SK-N-SH (cell line): Measurements from ENCODE around the gene VPS52.
"Not testable (repeated sequence)": the region's sequence is repeated elsewhere in the genome, so short reads cannot be mapped to it uniquely, and the experiment has no call there.

ENCODE experiments used
- FOXM1 ChIP-seq: IDR thresholded peaks from 2 replicates; pipeline ENCODE4 v1.4.0; 2012; ENCODE audit warnings: low read depth, mild to moderate bottlenecking
- GABPA ChIP-seq: IDR thresholded peaks from 2 replicates; pipeline ENCODE4 v1.4.0; 2012; ENCODE audit warnings: low read depth, mild to moderate bottlenecking
- NFIC ChIP-seq: IDR thresholded peaks from 2 replicates; pipeline ENCODE4 v1.4.0; 2012; ENCODE audit warnings: borderline replicate concordance
- POLR2AphosphoS5 ChIP-seq: IDR thresholded peaks from 2 replicates; pipeline ENCODE4 v1.6.1; 2012; ENCODE audit warnings: low read depth, low read length
- SMC3 ChIP-seq: IDR thresholded peaks from 2 replicates; pipeline ENCODE4 v1.6.1; 2012; ENCODE audit warnings: low read depth, low read length, improper control_type of control experiment
- TAF1 ChIP-seq: IDR thresholded peaks from 2 replicates; pipeline ENCODE4 v1.6.1; 2012; ENCODE audit warnings: low read depth, mild to moderate bottlenecking, low read length, moderate library complexity, borderline replicate concordance
- TEAD4 ChIP-seq: IDR thresholded peaks from 2 replicates; pipeline ENCODE4 v1.4.0; 2012; ENCODE audit warnings: mild to moderate bottlenecking, borderline replicate concordance; ENCODE audit not compliant: insufficient read depth
- TF ChIP-seq, protein P1 (sequence below): fragments of 200-600 bp; sonication (generic); IDR thresholded peaks from 2 replicates; pipeline ENCODE4 v1.6.1; 2017; ENCODE audit warnings: antibody characterized with exemption, mild to moderate bottlenecking, moderate library complexity

DNA sequence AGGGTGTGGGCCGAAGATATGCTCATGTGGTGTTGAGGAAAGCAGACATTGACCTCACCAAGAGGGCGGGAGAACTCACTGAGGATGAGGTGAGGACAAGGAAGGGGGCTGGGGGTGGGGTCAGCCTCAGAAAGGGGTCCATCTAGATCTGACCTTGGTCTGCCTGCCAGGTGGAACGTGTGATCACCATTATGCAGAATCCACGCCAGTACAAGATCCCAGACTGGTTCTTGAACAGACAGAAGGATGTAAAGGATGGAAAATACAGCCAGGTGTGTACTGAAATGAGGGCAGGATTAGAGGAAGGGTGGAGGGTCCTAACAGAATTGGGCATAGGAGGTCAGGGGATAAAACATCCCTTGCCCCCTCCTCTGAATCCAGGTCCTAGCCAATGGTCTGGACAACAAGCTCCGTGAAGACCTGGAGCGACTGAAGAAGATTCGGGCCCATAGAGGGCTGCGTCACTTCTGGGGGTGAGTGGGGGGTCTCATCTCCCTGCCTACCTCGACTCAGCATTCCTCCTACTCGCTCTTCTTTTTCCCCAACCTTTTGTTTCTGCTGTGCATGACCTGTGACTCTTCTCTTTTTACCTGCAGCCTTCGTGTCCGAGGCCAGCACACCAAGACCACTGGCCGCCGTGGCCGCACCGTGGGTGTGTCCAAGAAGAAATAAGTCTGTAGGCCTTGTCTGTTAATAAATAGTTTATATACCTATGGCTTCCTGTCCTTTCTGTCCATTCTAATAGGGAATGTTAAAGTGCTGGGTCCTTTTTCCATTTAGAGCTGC lies 4.3 kb upstream of the VPS52 start:
- TF ChIP-seq FOXM1, POLR2AphosphoS5, GABPA, TAF1, TEAD4, NFIC, SMC3: not testable (repeated sequence)
- TF ChIP-seq, protein P1, sequence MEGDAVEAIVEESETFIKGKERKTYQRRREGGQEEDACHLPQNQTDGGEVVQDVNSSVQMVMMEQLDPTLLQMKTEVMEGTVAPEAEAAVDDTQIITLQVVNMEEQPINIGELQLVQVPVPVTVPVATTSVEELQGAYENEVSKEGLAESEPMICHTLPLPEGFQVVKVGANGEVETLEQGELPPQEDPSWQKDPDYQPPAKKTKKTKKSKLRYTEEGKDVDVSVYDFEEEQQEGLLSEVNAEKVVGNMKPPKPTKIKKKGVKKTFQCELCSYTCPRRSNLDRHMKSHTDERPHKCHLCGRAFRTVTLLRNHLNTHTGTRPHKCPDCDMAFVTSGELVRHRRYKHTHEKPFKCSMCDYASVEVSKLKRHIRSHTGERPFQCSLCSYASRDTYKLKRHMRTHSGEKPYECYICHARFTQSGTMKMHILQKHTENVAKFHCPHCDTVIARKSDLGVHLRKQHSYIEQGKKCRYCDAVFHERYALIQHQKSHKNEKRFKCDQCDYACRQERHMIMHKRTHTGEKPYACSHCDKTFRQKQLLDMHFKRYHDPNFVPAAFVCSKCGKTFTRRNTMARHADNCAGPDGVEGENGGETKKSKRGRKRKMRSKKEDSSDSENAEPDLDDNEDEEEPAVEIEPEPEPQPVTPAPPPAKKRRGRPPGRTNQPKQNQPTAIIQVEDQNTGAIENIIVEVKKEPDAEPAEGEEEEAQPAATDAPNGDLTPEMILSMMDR, result not testable (repeated sequence)
